Measurements from ENCODE around the gene ARRDC3. TPM values are rescaled to one million over a fixed set of nuclear protein-coding genes. Genes with fewer than 3 reads are reported as not detected.

ARRDC3 gene
- total and polyA plus RNA-seq, 9 of the 15 experiments (the other 6 are each of a cell fraction or from before 2014, with no cell fraction given): 15.3 to 58.1 (median 39.4) TPM

DNA sequence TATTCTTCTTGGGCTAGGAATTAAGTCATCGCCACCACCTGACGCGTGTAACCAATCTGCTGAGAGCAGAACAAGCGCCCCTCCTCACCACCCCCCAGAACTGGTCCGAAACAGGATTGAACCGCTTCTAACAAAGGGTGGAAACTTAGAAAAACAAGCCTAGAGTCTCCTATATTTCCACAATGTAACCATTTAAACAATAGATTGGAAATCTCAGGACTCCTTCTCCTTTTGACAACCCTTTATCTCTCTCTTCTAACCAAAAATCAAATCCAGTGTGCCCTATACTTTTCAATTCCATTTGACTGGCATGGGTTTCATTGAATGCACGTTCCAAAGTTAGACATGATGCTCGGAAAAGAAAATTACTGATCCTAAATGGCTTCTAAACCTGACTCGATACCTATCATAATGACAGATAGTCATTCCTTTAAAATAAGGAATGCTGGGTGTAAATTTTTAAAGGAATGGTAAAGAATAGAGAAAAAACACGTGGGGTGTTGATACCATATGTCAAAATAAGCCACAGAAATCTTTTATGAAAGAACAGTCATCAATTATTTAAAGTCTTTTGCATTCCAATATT is 1.2 kb downstream of the ARRDC3 start (continued):
- TF ChIP-seq, protein P1, sequence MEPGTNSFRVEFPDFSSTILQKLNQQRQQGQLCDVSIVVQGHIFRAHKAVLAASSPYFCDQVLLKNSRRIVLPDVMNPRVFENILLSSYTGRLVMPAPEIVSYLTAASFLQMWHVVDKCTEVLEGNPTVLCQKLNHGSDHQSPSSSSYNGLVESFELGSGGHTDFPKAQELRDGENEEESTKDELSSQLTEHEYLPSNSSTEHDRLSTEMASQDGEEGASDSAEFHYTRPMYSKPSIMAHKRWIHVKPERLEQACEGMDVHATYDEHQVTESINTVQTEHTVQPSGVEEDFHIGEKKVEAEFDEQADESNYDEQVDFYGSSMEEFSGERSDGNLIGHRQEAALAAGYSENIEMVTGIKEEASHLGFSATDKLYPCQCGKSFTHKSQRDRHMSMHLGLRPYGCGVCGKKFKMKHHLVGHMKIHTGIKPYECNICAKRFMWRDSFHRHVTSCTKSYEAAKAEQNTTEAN (CRISPR knock-in tag; IDR thresholded peaks at IDR 0.05): no peak
- TF ChIP-seq, protein P2, sequence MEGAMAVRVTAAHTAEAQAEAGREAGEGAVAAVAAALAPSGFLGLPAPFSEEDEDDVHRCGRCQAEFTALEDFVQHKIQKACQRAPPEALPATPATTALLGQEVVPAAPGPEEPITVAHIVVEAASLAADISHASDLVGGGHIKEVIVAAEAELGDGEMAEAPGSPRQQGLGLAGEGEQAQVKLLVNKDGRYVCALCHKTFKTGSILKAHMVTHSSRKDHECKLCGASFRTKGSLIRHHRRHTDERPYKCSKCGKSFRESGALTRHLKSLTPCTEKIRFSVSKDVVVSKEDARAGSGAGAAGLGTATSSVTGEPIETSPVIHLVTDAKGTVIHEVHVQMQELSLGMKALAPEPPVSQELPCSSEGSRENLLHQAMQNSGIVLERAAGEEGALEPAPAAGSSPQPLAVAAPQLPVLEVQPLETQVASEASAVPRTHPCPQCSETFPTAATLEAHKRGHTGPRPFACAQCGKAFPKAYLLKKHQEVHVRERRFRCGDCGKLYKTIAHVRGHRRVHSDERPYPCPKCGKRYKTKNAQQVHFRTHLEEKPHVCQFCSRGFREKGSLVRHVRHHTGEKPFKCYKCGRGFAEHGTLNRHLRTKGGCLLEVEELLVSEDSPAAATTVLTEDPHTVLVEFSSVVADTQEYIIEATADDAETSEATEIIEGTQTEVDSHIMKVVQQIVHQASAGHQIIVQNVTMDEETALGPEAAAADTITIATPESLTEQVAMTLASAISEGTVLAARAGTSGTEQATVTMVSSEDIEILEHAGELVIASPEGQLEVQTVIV (CRISPR knock-in tag; IDR thresholded peaks at IDR 0.05; ENCODE audit: borderline replicate concordance): 0 out of 2 replicates have a peak, but pooled peaks have one; percentile 45
- TF ChIP-seq, protein P3, sequence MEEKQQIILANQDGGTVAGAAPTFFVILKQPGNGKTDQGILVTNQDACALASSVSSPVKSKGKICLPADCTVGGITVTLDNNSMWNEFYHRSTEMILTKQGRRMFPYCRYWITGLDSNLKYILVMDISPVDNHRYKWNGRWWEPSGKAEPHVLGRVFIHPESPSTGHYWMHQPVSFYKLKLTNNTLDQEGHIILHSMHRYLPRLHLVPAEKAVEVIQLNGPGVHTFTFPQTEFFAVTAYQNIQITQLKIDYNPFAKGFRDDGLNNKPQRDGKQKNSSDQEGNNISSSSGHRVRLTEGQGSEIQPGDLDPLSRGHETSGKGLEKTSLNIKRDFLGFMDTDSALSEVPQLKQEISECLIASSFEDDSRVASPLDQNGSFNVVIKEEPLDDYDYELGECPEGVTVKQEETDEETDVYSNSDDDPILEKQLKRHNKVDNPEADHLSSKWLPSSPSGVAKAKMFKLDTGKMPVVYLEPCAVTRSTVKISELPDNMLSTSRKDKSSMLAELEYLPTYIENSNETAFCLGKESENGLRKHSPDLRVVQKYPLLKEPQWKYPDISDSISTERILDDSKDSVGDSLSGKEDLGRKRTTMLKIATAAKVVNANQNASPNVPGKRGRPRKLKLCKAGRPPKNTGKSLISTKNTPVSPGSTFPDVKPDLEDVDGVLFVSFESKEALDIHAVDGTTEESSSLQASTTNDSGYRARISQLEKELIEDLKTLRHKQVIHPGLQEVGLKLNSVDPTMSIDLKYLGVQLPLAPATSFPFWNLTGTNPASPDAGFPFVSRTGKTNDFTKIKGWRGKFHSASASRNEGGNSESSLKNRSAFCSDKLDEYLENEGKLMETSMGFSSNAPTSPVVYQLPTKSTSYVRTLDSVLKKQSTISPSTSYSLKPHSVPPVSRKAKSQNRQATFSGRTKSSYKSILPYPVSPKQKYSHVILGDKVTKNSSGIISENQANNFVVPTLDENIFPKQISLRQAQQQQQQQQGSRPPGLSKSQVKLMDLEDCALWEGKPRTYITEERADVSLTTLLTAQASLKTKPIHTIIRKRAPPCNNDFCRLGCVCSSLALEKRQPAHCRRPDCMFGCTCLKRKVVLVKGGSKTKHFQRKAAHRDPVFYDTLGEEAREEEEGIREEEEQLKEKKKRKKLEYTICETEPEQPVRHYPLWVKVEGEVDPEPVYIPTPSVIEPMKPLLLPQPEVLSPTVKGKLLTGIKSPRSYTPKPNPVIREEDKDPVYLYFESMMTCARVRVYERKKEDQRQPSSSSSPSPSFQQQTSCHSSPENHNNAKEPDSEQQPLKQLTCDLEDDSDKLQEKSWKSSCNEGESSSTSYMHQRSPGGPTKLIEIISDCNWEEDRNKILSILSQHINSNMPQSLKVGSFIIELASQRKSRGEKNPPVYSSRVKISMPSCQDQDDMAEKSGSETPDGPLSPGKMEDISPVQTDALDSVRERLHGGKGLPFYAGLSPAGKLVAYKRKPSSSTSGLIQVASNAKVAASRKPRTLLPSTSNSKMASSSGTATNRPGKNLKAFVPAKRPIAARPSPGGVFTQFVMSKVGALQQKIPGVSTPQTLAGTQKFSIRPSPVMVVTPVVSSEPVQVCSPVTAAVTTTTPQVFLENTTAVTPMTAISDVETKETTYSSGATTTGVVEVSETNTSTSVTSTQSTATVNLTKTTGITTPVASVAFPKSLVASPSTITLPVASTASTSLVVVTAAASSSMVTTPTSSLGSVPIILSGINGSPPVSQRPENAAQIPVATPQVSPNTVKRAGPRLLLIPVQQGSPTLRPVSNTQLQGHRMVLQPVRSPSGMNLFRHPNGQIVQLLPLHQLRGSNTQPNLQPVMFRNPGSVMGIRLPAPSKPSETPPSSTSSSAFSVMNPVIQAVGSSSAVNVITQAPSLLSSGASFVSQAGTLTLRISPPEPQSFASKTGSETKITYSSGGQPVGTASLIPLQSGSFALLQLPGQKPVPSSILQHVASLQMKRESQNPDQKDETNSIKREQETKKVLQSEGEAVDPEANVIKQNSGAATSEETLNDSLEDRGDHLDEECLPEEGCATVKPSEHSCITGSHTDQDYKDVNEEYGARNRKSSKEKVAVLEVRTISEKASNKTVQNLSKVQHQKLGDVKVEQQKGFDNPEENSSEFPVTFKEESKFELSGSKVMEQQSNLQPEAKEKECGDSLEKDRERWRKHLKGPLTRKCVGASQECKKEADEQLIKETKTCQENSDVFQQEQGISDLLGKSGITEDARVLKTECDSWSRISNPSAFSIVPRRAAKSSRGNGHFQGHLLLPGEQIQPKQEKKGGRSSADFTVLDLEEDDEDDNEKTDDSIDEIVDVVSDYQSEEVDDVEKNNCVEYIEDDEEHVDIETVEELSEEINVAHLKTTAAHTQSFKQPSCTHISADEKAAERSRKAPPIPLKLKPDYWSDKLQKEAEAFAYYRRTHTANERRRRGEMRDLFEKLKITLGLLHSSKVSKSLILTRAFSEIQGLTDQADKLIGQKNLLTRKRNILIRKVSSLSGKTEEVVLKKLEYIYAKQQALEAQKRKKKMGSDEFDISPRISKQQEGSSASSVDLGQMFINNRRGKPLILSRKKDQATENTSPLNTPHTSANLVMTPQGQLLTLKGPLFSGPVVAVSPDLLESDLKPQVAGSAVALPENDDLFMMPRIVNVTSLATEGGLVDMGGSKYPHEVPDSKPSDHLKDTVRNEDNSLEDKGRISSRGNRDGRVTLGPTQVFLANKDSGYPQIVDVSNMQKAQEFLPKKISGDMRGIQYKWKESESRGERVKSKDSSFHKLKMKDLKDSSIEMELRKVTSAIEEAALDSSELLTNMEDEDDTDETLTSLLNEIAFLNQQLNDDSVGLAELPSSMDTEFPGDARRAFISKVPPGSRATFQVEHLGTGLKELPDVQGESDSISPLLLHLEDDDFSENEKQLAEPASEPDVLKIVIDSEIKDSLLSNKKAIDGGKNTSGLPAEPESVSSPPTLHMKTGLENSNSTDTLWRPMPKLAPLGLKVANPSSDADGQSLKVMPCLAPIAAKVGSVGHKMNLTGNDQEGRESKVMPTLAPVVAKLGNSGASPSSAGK (IDR thresholded peaks at IDR 0.05): 0 out of 2 replicates have a peak, but pooled peaks have one; percentile 27
- TF ChIP-seq POLR2AphosphoS5 (IDR thresholded peaks at IDR 0.05; ENCODE audit: control insufficient read depth, insufficient read depth, low read depth, low read length) (peak; percentile 48), ATF7 (IDR thresholded peaks at IDR 0.05) (peak; percentile 45), TRIM24 (IDR thresholded peaks at IDR 0.05) (peak in 1 of 2 experiments; percentile 62; a peak in 2 of 4 replicates)
- TF ChIP-seq, protein P4, sequence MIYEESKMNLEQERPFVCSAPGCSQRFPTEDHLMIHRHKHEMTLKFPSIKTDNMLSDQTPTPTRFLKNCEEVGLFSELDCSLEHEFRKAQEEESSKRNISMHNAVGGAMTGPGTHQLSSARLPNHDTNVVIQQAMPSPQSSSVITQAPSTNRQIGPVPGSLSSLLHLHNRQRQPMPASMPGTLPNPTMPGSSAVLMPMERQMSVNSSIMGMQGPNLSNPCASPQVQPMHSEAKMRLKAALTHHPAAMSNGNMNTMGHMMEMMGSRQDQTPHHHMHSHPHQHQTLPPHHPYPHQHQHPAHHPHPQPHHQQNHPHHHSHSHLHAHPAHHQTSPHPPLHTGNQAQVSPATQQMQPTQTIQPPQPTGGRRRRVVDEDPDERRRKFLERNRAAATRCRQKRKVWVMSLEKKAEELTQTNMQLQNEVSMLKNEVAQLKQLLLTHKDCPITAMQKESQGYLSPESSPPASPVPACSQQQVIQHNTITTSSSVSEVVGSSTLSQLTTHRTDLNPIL (CRISPR knock-in tag; IDR thresholded peaks at IDR 0.05): peak; percentile 45; the same call in 1 of the 2 replicates
- TF ChIP-seq, protein P5, sequence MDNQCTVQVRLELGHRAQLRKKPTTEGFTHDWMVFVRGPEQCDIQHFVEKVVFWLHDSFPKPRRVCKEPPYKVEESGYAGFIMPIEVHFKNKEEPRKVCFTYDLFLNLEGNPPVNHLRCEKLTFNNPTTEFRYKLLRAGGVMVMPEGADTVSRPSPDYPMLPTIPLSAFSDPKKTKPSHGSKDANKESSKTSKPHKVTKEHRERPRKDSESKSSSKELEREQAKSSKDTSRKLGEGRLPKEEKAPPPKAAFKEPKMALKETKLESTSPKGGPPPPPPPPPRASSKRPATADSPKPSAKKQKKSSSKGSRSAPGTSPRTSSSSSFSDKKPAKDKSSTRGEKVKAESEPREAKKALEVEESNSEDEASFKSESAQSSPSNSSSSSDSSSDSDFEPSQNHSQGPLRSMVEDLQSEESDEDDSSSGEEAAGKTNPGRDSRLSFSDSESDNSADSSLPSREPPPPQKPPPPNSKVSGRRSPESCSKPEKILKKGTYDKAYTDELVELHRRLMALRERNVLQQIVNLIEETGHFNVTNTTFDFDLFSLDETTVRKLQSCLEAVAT (IDR thresholded peaks at IDR 0.05): peak; percentile 95 to 96
